ENCODE results near the gene DCTPP1. TPM values are rescaled to one million over a fixed set of nuclear protein-coding genes. Genes with fewer than 3 reads are reported as not detected.

The DCTPP1 gene
- total and polyA plus RNA-seq, 2 of the 13 experiments (the other 11 are each of a cell fraction or from before 2014, with no cell fraction given): 54.8 to 74.4 TPM

- TF ChIP-seq KIAA2018 (CRISPR knock-in tag; IDR thresholded peaks at IDR 0.05; ENCODE audit: borderline replicate concordance) (no peak), ZNF558 (CRISPR knock-in tag; IDR thresholded peaks at IDR 0.05; ENCODE audit: borderline replicate concordance) (peak; percentile 44; the same call in 1 of the 2 replicates), ZNF20 (CRISPR knock-in tag; IDR thresholded peaks at IDR 0.05) (no peak), PHF5A (CRISPR knock-in tag; IDR thresholded peaks at IDR 0.05; ENCODE audit: low read depth, unreplicated experiment) (peak; percentile 86), FOSL2 (CRISPR knock-in tag; IDR thresholded peaks at IDR 0.05) (peak; percentile 72), STAG1 (CRISPR knock-in tag; IDR thresholded peaks at IDR 0.05) (no peak), ARID5B (CRISPR knock-in tag; IDR thresholded peaks at IDR 0.05) (peak; percentile 88), HNF4G (IDR thresholded peaks at IDR 0.05; ENCODE audit: borderline replicate concordance, low read depth, low read length) (peak; percentile 70; the same call in 1 of the 2 replicates), HNF4G (CRISPR knock-in tag; IDR thresholded peaks at IDR 0.05; ENCODE audit: borderline replicate concordance, low read depth) (peak; percentile 49; the same call in 1 of the 2 replicates), POLR2A (IDR thresholded peaks at IDR 0.05; ENCODE audit: insufficient read depth in 1 of 2, low read depth in 2 of 2, low read length in 2 of 2) (peak; percentile 37 to 64; a peak in 3 of 4 replicates), GABPB1 (CRISPR knock-in tag; IDR thresholded peaks at IDR 0.05) (peak; percentile 51; the same call in 1 of the 2 replicates), MTA3 (CRISPR knock-in tag; IDR thresholded peaks at IDR 0.05) (no peak), HNRNPUL1 (IDR thresholded peaks at IDR 0.05; ENCODE audit: low read depth, low read length) (peak; percentile 93)
- TF ChIP-seq, protein P1, sequence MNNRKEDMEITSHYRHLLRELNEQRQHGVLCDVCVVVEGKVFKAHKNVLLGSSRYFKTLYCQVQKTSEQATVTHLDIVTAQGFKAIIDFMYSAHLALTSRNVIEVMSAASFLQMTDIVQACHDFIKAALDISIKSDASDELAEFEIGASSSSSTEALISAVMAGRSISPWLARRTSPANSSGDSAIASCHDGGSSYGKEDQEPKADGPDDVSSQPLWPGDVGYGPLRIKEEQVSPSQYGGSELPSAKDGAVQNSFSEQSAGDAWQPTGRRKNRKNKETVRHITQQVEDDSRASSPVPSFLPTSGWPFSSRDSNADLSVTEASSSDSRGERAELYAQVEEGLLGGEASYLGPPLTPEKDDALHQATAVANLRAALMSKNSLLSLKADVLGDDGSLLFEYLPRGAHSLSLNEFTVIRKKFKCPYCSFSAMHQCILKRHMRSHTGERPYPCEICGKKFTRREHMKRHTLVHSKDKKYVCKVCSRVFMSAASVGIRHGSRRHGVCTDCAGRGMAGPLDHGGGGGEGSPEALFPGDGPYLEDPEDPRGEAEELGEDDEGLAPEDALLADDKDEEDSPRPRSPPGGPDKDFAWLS (CRISPR knock-in tag; IDR thresholded peaks at IDR 0.05; ENCODE audit: borderline replicate concordance): no peak
- TF ChIP-seq, protein P2, sequence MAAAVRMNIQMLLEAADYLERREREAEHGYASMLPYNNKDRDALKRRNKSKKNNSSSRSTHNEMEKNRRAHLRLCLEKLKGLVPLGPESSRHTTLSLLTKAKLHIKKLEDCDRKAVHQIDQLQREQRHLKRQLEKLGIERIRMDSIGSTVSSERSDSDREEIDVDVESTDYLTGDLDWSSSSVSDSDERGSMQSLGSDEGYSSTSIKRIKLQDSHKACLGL (CRISPR knock-in tag; IDR thresholded peaks at IDR 0.05): no peak; the same call in 1 of the 2 replicates
Measured at GRCh38 chr16:30447512-30448226, 17.8 kb upstream of the DCTPP1 start (continued).

All from HepG2 (cell line).